ENCODE results near the gene FOLR1.

DNA sequence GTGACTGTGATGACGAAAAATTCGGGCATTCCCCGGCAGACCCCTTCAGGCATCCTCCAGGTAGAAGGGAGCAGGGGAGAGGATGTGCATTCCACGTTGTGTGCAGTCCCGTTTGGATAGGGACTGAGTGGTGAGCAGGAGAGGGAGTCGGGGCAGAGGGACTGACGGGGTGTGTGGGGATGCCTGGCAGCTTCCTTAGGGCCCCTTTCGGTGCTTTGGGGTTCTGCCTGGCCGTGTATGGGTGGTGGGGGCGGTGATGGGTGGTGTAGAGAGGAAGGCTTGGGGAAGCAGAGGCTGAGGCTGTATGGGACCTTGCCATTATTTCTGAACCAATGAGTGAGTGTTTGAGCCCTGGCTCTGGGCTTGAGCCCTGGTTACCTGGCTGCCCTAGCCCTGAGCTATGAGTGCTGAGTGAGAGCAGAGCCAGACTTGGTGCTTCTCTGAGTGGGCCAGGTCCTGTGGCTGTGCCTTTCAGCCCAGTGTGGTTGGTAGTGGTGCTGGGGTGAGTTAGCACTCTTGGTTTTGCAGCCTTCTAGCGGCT lies 33.5 kb downstream of the FOLR1 start:
- TF ChIP-seq TAF1 (IDR thresholded peaks at IDR 0.05; ENCODE audit: borderline replicate concordance, low read depth, low read length): no peak
- no peak for TF ChIP-seq POLR2A (IDR thresholded peaks at IDR 0.05; ENCODE audit: low read depth, low read length)
- TF ChIP-seq POLR2AphosphoS5 (IDR thresholded peaks at IDR 0.05; ENCODE audit: low read depth, low read length): 0 out of 2 replicates have a peak, but pooled peaks have one; percentile 31
